Coronary artery (tissue), 2 donors: ENCODE measurements around the gene AMOTL2.

Experiments
- DNase-seq: peaks from one replicate; pipeline ENCODE4 v3.0.0-alpha.2; 2017; ENCODE audit warnings: low spot score
- H3K27ac ChIP-seq, 2 donors: fragments of 200-600 bp; sonication (generic); one replicate each; pipeline ENCODE4 v1.5.1; 2016 to 2019
- H3K4me3 ChIP-seq: fragments of 200-600 bp; sonication (generic); 2 replicates; pipeline ENCODE4 v1.5.1; 2016; ENCODE audit warnings: mild to moderate bottlenecking, moderate library complexity
- CTCF ChIP-seq: fragments of 200-600 bp; sonication (generic); IDR thresholded peaks from one replicate; pipeline ENCODE4 v1.5.1; 2019; ENCODE audit warnings: antibody characterized with exemption

AMOTL2 gene

DNA sequence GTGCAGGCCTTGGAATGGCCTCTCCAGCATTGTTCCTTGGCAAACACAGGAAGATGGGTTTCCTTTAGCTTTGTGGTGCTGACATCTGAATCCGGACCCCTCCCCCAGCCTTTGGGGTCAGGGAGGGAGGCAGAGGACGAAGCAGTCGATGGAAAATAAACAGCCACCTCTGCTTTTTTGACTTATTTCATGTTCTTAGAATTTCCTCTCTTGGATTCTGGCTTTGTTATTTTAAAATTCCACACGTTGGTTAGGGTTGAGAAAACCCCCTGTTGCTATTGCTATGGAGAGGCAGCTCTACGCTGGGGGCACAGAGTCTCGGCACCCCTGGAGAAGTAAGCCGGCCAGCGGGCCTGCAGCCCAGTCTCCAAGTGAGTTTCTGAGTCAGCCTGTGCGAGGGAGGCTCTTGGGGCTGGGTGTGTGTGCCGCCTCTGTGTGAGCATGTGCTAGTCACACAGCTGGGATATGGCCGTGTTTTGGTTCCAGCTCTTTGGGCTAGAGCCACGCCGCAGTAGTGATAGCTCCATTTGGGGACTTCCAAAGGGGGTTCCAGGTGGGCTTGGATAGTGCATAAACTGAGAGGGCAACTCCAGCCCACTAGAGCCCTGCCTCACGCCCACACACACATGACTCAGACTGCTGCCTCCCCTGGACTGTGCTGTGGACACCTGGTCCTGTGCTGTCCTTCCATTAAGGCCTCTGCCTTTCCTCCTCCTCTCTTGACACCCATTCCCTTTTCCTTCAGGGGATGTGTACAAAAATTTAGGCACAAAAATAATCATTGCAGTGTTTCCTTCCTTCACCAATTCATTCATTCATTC is 58.8 kb downstream of the AMOTL2 start:
- Histone ChIP-seq H3K27ac (peak overlapping the region; percentile 83 to 98), H3K4me3 (no peak overlapping the region)
- no peak for TF ChIP-seq CTCF
- DNase-seq = peak; percentile 92

GRCh38 chr3:134314588-134315285 is 59.5 kb downstream of the AMOTL2 start:
- Histone ChIP-seq H3K4me3 (peak overlapping the region; percentile 66), H3K27ac (peak overlapping the region; percentile 83 to 98)
- no peak for TF ChIP-seq CTCF
- DNase-seq = no peak

- TF ChIP-seq CTCF = no peak
- no peak for DNase-seq
- H3K27ac ChIP-seq = peak overlapping the region; percentile 83 to 98
Observed at GRCh38 chr3:134313847-134314587, 60.2 kb downstream of the AMOTL2 start.

DNA sequence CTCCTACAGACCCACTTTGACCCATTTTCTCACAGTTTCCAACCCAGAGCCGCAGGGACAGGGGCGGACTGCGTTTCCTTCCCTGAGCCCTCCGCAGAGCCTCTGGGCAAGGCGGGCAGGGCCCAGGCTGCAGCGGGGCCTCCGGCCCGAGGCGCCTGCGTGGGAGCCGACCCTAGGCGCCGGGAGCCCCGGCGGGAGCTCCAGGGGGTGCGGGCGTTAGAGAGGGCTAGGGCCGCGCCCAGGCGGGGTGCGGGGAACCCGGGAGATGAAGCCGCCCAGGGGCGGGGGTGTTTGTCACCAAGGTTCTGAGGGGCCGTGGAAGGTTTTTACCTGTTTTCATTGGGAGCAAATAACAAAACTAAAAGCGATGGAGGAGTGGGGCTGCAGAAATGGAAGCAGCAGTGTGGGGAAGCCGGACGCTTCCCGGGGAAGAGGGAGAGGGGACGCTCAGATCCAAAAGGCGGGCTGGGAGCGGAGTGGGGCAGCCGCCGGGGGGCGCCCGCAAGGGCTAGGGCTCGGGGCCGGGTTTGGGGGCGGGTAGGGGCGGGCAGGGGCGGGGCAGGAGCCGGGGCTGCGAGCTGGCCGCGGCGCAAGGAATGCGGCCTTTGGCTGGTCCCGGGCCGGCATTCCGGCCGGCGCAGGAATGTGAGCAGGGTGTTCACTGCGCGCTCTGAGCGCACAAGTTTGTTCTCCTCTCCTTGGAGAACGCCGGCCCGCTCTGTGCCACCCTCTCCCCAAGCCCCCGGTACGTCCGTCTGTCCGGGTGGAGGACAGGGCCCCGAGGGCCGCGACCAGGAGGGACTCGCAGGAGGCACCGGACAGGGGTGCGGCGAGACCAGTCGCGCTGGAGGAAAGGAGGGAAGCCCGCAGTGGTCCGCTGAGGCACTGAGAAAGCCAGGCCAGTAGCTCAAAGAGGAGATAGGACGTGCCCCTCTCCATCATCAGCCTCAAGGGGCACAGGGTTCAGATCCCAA is 61.1 kb downstream of the AMOTL2 start:
- peak; percentile 90 for DNase-seq

More at GRCh38 chr3:134313847-134314587, 60.2 kb downstream of the AMOTL2 start:
- peak overlapping the region; percentile 66 for H3K4me3 ChIP-seq

GRCh38 chr3:134312072-134312872 is 62.0 kb downstream of the AMOTL2 start:
- Histone ChIP-seq H3K27ac (peak overlapping the region; percentile 83 to 98), H3K4me3 (no peak overlapping the region)
- DNase-seq = no peak
- TF ChIP-seq CTCF = no peak

More for the DNA sequence above, 61.1 kb downstream of the AMOTL2 start:
- Histone ChIP-seq H3K4me3 (peak overlapping the region; percentile 66), H3K27ac (peak overlapping the region; percentile 83 to 98)
- TF ChIP-seq CTCF = peak; percentile 11
